GM21528 (cell line): ENCODE results near the gene MRAP2.
"Not testable (repeated sequence)": the region's sequence is repeated elsewhere in the genome, so short reads cannot be mapped to it uniquely, and the experiment has no call there.

Source experiments
- ATAC-seq: cut with Tn5 transposase; IDR thresholded peaks from one replicate; pipeline ENCODE4 v1.9.1; 2021; ENCODE audit warnings: mild to moderate bottlenecking, moderate library complexity; ENCODE audit not compliant: unreplicated experiment, low FRiP score

MRAP2 gene

DNA sequence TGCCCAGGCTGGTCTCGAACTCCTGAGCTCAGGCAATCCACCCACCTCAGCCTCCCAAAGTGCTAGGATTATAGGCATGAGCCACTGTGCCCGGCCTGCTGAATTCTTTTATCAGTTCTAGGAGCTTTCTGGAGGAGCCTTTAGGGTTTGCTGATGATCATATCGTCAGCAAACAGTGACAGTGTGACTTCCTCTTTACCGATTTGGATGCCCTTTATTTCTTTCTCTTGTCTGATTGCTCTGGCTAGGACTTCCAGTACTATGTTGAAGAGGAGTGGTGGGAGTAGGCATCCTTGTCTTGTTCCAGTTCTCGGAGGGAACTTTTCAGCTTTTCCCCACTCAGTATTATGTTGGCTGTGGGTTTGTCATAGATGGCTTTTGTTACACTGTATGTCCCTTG is 35.3 kb downstream of the MRAP2 start:
- not testable (repeated sequence) for ATAC-seq

GRCh38 chr6:84072442-84072997 is 38.9 kb downstream of the MRAP2 start:
- ATAC-seq: no peak

DNA sequence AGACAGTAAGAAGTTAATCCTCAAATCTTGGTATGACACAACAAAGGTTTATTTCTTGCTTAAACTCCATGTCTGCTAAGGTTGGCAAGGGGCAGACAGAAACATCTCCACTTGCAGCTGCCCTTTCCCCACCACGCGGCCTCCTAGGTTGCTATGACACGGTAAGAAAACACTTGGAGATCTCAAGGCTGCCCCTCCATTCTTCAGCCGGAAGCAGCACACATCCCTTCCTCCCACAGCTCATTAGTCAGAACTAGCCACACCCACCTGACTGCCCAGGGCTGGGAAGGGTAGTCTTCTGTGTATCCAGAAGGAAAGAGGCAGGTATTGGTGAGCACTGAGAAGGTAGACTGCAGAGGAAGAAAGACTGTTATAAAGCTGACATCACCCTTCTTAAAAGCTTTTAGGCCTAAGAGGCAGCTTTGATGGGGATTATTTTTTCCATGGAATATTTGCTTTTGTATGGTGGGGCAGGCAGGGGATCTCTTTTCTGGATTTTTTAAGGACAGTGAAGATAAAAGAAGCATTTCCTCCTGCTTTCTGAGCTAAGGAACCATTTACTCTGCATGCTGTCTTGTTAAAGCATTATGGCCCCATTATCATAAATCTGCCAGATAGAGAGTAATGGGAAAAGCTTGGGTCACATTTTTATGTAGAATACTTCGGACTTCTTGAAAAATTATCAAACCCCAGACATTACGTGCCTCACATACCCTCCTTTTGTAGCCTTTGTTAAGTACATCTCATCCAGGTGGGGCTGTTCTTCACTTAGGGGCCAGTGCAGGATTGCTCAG is 41.6 kb downstream of the MRAP2 start:
- ATAC-seq: no peak

GRCh38 chr6:84077645-84078044 is 44.1 kb downstream of the MRAP2 start:
- no peak for ATAC-seq

- ATAC-seq: no peak
These were observed 44.8 kb downstream of the MRAP2 start for GRCh38 chr6:84078335-84078734.

- ATAC-seq: no peak
These were observed 47.6 kb downstream of the MRAP2 start for GRCh38 chr6:84081222-84081621.

GRCh38 chr6:84082689-84083265 is 49.2 kb downstream of the MRAP2 start:
- ATAC-seq: no peak

DNA sequence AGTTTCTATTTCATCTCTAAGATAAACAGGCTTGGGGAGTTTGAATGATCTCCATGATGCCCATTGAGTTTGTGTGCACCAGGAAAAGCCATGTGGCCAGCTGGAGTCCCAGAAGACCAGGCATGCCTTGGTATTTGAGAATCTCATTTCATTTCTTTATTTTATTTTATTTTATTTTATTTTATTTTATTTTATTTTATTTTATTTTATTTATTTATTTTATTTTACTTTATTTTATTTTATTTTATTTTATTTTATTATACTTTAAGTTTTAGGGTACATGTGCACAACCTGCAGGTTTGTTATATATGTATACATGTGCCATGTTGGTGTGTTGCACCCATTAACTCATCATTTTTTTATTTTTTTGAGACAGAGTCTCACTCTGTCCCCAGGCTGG is 51.1 kb downstream of the MRAP2 start:
- ATAC-seq: not testable (repeated sequence)

GRCh38 chr6:84086056-84086455 is 52.5 kb downstream of the MRAP2 start:
- ATAC-seq: no peak

DNA sequence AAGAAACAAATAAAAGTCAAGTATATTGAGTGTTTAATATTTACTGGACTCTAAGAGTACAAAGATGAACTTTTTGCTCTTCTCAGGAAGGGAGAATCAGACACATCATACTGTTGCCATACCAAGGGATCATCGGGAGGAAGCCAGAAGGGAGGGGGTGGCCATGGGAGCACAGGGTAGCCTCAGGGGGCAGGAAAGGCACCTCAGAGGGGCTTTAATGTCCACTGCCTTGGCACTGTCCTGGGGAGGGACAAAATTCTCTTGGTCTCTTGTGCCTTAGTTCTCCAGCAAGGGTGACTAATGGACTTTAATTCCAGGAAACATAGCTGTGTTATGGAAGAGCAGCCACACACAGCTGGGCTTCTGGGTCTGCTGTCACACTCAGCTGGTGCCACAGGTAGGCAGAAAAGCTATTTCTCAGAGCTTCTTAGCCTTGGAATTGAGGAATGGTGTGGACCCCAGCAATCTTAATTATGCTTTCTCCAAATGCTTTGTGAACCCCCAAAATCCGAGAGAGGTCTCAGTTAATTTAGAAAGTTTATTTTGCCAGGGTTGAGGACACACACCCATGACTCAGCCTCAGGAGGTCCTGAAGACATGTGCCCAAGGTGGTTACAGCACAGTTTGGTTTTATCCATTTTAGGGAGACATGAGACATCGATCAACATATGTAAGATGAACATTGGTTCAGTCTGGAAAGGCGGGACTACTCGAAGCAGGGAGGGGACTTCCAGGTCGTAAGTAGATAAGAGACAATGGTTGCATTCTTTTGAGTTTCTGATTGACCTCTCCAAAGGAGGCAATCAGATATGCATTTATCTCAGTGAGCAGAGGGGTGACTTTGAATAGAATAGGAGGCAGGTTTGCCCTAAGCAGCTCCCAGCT is 53.2 kb downstream of the MRAP2 start:
- no peak for ATAC-seq

DNA sequence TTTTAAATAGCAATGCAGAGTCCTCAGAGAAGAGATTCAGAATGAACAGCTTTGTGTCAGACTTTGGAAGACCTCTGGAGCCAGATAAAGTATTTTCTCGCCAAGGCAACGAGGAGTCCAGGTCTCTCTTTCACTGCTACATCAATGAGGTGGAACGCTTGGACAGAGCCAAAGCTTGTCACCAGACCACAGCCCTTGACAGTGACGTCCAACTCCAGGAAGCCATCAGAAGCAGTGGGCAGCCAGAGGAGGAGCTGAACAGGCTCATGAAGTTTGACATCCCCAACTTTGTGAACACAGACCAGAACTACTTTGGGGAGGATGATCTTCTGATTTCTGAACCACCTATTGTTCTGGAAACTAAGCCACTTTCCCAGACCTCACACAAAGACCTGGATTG is 55.5 kb downstream of the MRAP2 start:
- ATAC-seq: no peak

- ATAC-seq: no peak
These were observed 56.0 kb downstream of the MRAP2 start for GRCh38 chr6:84089552-84089951.

- ATAC-seq: no peak
These were observed 60.2 kb downstream of the MRAP2 start for GRCh38 chr6:84093441-84094435.

DNA sequence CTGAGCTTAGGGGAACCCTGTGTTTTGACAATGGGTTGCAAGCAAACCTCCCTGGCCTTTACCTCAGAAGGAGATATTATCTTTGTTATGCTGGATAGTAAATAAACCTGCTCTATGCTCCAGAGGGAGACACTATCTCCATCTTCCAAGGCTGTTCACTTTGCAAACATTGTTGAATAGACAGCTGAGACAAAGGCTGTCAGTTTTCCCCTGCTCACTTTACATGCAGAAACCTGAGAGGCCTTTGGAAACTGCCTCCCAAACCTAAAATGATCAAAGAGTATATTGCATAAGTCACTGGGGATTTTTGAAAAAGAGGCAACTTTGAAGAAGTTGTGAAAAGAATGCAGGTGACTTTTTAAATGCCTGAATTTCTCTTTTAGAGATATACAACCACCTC is 61.6 kb downstream of the MRAP2 start:
- ATAC-seq: no peak

DNA sequence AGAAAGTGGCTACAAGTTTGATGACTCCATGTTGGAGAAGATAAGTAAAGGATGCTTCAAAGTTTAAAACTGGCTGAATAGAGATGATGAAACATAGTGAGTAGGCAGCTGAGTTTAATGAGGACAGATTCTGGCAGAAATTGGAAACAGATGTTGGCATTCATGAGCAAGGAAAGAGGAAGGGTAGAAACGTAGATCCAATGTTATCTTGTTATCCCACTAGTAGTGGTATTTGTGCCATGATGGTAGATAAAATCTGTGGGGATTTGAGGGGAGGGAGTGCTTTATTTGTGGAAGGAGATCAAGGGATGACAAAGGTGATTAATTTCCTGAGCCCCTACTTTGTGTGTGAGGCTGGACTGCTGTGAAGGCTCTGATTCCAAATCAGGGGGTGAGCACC is 69.5 kb downstream of the MRAP2 start:
- no peak for ATAC-seq

DNA sequence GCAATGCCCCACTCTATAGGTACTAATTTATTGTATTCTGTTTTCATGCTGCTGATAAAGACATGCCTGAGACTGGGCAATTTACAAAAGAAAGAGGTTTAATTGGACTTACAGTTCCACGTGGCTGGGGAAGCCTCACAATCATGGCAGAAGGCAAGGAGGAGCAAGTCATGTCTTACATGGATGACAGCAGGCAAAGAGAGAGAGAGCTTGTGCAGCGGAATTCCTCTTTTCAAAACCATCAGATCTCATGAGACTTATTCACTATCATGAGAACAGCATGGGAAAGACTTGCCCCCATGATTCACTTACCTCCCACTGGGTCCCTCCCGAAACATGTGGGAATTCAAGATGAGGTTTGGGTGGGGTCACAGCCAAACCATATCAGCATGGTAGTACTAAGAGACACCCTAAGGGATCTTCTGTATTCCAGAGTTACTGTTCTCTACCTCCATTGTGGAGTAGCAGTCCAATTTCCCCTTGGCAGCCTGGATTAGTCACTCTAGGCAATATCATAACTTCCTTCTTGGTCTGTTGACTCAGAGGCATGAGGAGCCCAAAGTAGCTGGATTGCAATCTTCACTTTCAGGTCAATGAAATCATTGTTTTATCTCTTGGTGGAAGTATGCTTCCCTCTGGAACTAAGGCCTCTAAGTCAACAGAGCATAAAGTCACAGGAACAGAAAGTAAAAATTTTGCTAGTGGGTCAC is 71.8 kb downstream of the MRAP2 start:
- ATAC-seq: not testable (repeated sequence)

DNA sequence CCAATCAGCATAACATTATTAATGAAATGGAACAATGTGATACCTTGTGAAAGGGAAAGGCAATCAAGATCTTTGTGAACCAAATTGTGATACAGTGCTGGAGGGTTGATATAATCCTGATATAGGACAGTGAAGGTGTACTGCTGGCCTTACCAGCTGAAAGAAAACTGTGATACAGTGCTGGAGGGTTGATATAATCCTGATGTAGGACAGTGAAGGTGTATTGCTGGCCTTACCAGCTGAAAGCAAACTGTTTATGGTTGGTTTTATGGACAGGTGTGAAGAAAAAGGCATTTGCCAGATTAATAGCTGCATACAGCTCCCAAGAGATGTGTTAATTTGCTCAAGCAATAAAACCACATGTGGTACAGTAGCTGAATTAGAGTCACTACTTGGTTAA is 73.9 kb downstream of the MRAP2 start:
- ATAC-seq: no peak

DNA sequence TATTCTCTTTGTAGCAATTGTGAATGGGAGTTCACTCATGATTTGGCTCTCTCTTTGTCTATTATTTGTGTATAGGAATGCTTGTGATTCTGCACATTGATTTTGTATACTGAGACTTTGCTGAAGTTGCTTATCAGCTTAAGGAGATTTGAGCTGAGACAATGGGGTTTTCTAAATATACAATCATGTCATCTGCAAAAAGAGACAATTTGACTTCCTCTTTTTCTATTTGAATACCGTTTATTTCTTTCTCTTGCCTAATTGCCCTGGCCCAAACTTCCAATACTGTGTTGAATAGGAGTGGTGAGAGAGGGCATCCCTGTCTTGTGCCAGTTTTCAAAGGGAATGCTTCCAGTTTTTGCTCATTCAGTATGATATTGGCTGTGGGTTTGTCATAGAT is 77.8 kb downstream of the MRAP2 start:
- ATAC-seq: not testable (repeated sequence)

- not testable (repeated sequence) for ATAC-seq
These were observed 81.5 kb downstream of the MRAP2 start for GRCh38 chr6:84114933-84115594.
